ENCODE measurements around the gene MT1B. TPM values are rescaled to one million over a fixed set of nuclear protein-coding genes. Genes with fewer than 3 reads are reported as not detected.

MT1B gene
- total RNA-seq, 1 experiment from 2014 or later = not detected

DNA sequence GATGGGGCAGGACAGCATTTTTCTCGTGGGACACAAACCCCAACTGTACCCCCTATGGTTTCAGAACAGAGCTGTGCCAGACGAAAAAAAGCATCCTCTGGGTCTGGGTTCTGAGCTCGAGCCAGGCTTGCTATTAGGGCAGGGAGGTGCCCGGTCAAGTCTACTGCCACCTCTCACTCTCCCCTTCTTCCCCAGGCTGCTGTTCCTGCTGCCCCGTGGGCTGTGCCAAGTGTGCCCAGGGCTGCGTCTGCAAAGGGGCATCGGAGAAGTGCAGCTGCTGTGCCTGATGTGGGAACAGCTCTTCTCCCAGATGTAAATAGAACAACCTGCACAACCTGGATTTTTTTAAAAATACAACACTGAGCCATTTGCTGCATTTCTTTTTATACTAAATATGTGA lies 25.0 kb upstream of the MT1B start:
- Histone ChIP-seq H3K27ac (ENCODE audit: low read depth, low read length) (peak overlapping the region; percentile 97), H3K27me3 (ENCODE audit: insufficient read depth, low read length) (no peaks in the 10 kb centered on the region), H3K4me2 (ENCODE audit: low read length) (peak overlapping the region; percentile 88), H3K4me1 (ENCODE audit: control insufficient read depth in 1 of 2, insufficient read depth in 2 of 2, low read length in 2 of 2) (peaks cover 12 to 52% of the 10 kb centered on the region in 2 experiments), H3K9ac (ENCODE audit: low read length) (peak overlapping the region; percentile 87), H3K79me2 (ENCODE audit: insufficient read depth, low read length) (peaks cover 12% of the 10 kb centered on the region), H3K36me3 (ENCODE audit: control insufficient read depth in 1 of 2, insufficient read depth in 2 of 2, low read length in 2 of 2) (no peaks in the 10 kb centered on the region), H4K20me1 (ENCODE audit: insufficient read depth) (no peaks in the 10 kb centered on the region), H3K9me2 (ENCODE audit: insufficient read depth) (no peaks in the 10 kb centered on the region), H2AFZ (ENCODE audit: low read depth, low read length, poor library complexity, severe bottlenecking) (no peak overlapping the region), H3K4me3 (replicated peaks in 1 of 2; ENCODE audit: low read depth in 1 of 2, low read length in 2 of 2) (peak overlapping the region; percentile 66 to 72), H3K9me3 (ENCODE audit: control insufficient read depth in 1 of 2, insufficient read depth in 1 of 2, low read depth in 1 of 2, low read length in 2 of 2) (no peaks in the 10 kb centered on the region)
- ChIA-PET POLR2A (interaction anchor here (0.8 to 9.4 kb wide), 11 partner anchors 10 to 75 kb away, joined by 3 to 344 read pairs (median 8); partner anchors contain the start of genes MT1F and MT2A), RAD21 (ENCODE audit: low non-redundant PET in 1 of 2, low total read pairs in 2 of 2, uncharacterized antibody in 2 of 2, unreplicated experiment in 2 of 2) (interaction anchor here (0.6 to 2.7 kb wide), 4 partner anchors 20 to 75 kb away, joined by 3 to 7 read pairs (median 3); no protein-coding TSS in a partner anchor), CTCF (interaction anchor here (1.0 to 2.8 kb wide), 3 partner anchors 17 to 75 kb away, joined by 3 to 7 read pairs (median 4); partner anchors contain the start of gene MT2A)
- TF ChIP-seq RAD21 (IDR thresholded peaks at IDR 0.05; ENCODE audit: low read depth) = no peak
- TF ChIP-seq CEBPB (IDR thresholded peaks at IDR 0.05; ENCODE audit: low read depth) = no peak
- TF ChIP-seq TCF7L2 (IDR thresholded peaks at IDR 0.05; ENCODE audit: borderline replicate concordance, extremely low read depth, insufficient read depth, insufficient read length) = no peak
- no peak for TF ChIP-seq ZNF274 (IDR thresholded peaks at IDR 0.05; ENCODE audit: low read depth, low read length)
- TF ChIP-seq SP1 (IDR thresholded peaks at IDR 0.05; ENCODE audit: low read depth) = no peak
- TF ChIP-seq, protein P1, sequence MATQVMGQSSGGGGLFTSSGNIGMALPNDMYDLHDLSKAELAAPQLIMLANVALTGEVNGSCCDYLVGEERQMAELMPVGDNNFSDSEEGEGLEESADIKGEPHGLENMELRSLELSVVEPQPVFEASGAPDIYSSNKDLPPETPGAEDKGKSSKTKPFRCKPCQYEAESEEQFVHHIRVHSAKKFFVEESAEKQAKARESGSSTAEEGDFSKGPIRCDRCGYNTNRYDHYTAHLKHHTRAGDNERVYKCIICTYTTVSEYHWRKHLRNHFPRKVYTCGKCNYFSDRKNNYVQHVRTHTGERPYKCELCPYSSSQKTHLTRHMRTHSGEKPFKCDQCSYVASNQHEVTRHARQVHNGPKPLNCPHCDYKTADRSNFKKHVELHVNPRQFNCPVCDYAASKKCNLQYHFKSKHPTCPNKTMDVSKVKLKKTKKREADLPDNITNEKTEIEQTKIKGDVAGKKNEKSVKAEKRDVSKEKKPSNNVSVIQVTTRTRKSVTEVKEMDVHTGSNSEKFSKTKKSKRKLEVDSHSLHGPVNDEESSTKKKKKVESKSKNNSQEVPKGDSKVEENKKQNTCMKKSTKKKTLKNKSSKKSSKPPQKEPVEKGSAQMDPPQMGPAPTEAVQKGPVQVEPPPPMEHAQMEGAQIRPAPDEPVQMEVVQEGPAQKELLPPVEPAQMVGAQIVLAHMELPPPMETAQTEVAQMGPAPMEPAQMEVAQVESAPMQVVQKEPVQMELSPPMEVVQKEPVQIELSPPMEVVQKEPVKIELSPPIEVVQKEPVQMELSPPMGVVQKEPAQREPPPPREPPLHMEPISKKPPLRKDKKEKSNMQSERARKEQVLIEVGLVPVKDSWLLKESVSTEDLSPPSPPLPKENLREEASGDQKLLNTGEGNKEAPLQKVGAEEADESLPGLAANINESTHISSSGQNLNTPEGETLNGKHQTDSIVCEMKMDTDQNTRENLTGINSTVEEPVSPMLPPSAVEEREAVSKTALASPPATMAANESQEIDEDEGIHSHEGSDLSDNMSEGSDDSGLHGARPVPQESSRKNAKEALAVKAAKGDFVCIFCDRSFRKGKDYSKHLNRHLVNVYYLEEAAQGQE (IDR thresholded peaks at IDR 0.05; ENCODE audit: low read depth) = no peak
- TF ChIP-seq JUND (IDR thresholded peaks at IDR 0.05) = no peak
- TF ChIP-seq POLR2A (IDR thresholded peaks at IDR 0.05; ENCODE audit: borderline replicate concordance, extremely low read depth, insufficient read depth, insufficient read length) = no peak
- no peak for TF ChIP-seq EZH2 (IDR thresholded peaks at IDR 0.05)
- TF ChIP-seq, protein P2, sequence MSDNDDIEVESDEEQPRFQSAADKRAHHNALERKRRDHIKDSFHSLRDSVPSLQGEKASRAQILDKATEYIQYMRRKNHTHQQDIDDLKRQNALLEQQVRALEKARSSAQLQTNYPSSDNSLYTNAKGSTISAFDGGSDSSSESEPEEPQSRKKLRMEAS (IDR thresholded peaks at IDR 0.05) = no peak
- no peak for TF ChIP-seq POLR2AphosphoS5 (IDR thresholded peaks at IDR 0.05; ENCODE audit: low read depth, low read length)
- TF ChIP-seq EGR1 (IDR thresholded peaks at IDR 0.05; ENCODE audit: low read depth) = no peak
- TF ChIP-seq, protein P3, sequence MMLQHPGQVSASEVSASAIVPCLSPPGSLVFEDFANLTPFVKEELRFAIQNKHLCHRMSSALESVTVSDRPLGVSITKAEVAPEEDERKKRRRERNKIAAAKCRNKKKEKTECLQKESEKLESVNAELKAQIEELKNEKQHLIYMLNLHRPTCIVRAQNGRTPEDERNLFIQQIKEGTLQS (IDR thresholded peaks at IDR 0.05) = no peak
- TF ChIP-seq, protein P4, sequence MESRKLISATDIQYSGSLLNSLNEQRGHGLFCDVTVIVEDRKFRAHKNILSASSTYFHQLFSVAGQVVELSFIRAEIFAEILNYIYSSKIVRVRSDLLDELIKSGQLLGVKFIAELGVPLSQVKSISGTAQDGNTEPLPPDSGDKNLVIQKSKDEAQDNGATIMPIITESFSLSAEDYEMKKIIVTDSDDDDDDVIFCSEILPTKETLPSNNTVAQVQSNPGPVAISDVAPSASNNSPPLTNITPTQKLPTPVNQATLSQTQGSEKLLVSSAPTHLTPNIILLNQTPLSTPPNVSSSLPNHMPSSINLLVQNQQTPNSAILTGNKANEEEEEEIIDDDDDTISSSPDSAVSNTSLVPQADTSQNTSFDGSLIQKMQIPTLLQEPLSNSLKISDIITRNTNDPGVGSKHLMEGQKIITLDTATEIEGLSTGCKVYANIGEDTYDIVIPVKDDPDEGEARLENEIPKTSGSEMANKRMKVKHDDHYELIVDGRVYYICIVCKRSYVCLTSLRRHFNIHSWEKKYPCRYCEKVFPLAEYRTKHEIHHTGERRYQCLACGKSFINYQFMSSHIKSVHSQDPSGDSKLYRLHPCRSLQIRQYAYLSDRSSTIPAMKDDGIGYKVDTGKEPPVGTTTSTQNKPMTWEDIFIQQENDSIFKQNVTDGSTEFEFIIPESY (IDR thresholded peaks at IDR 0.05; ENCODE audit: extremely low read depth, insufficient replicate concordance, low read length) = no peak
- TF ChIP-seq, protein P5, sequence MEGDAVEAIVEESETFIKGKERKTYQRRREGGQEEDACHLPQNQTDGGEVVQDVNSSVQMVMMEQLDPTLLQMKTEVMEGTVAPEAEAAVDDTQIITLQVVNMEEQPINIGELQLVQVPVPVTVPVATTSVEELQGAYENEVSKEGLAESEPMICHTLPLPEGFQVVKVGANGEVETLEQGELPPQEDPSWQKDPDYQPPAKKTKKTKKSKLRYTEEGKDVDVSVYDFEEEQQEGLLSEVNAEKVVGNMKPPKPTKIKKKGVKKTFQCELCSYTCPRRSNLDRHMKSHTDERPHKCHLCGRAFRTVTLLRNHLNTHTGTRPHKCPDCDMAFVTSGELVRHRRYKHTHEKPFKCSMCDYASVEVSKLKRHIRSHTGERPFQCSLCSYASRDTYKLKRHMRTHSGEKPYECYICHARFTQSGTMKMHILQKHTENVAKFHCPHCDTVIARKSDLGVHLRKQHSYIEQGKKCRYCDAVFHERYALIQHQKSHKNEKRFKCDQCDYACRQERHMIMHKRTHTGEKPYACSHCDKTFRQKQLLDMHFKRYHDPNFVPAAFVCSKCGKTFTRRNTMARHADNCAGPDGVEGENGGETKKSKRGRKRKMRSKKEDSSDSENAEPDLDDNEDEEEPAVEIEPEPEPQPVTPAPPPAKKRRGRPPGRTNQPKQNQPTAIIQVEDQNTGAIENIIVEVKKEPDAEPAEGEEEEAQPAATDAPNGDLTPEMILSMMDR (IDR thresholded peaks at IDR 0.05 in 2 of 3, conservative IDR thresholded peaks at IDR 0.05 in 1 of 3; ENCODE audit: borderline replicate concordance in 1 of 3, insufficient read depth in 1 of 3, low read depth in 2 of 3, low read length in 2 of 3) = no peak
- no peak for TF ChIP-seq EZH2phosphoT487 (IDR thresholded peaks at IDR 0.05; ENCODE audit: borderline replicate concordance)
- TF ChIP-seq ZFX (IDR thresholded peaks at IDR 0.05) = no peak
- TF ChIP-seq ELF1 (IDR thresholded peaks at IDR 0.05; ENCODE audit: borderline replicate concordance, low read depth) = no peak
- TF ChIP-seq CBX3 (IDR thresholded peaks at IDR 0.05; ENCODE audit: low read depth) = no peak
- ATAC-seq (0 out of 2 replicates have a peak, but pooled peaks have one; percentile 6), DNase-seq (ENCODE audit: low read depth, low spot score) (no peak)
- no TSS peak for BruUV-seq (replicated peaks)
- intact Hi-C loops (cut with micrococcal nuclease) = loop anchor here (2.0 to 5.0 kb wide), 2 partner anchors 50 to 56 kb away; partner anchors contain the start of gene MT1X
